GM08714 (cell line): Measurements from ENCODE around the gene ARHGAP30.
"Not testable (repeated sequence)": the region's sequence is repeated elsewhere in the genome, so short reads cannot be mapped to it uniquely, and the experiment has no call there.

Source experiments
- H3K4me3 ChIP-seq: fragments of 200-500 bp; sonication (Bioruptor generic); 2 replicates; pipeline ENCODE4 v1.5.1; 2014; ENCODE audit warnings: mild to moderate bottlenecking, low read length, inconsistent platforms
- ZNF274 ChIP-seq: IDR thresholded peaks from 2 replicates; pipeline ENCODE4 v1.6.1; 2012; ENCODE audit warnings: mild to moderate bottlenecking, low read depth, low read length

Gene ARHGAP30

DNA sequence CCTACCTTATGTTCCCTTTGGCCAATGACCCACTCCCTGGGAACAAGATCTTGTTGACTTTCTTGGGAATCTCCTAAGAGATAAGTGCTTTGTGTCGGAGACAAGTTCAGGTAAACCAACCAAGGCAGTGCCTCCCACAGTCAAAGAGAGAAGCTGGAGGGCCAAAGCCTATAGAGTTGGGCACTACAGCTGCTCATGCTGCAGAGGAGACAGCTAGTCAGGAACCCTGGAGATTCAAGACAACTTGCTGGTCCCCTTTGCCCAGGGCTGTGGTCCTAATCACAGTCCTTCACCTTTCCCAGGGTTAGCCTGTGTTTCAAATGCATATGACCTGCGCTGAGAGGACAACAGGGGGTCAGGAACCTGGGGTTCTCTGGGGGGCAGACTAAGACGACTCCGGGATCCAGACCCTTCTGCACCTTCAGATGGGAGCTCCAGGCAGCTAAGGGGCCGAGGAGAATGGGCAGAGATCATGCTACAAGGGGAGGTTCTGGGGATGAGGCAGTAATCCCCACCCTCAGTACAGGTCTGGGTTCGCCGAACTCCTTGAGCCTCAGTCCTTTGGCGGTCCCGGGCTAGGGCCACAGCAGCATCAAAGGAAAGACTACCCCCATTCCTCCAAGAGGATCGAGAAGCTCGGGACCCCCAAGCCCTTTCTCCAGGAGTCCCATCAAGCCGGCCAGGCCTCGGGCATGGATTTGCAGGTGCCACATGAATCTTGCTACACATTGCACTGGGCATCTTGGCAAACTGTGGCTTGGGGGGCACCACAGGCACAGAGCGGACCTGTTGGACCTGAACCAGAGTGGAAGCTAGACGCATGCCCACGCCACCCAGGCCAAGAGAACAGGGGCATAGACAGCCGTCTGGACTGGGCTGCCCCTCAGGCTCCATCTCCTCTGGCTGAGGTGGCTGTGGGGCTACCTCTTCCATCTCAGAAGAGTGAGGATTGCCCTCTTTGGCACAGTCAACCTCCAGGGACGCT is 22.0 kb downstream of the ARHGAP30 start:
- no peak for TF ChIP-seq ZNF274
- no peak overlapping the region for H3K4me3 ChIP-seq

DNA sequence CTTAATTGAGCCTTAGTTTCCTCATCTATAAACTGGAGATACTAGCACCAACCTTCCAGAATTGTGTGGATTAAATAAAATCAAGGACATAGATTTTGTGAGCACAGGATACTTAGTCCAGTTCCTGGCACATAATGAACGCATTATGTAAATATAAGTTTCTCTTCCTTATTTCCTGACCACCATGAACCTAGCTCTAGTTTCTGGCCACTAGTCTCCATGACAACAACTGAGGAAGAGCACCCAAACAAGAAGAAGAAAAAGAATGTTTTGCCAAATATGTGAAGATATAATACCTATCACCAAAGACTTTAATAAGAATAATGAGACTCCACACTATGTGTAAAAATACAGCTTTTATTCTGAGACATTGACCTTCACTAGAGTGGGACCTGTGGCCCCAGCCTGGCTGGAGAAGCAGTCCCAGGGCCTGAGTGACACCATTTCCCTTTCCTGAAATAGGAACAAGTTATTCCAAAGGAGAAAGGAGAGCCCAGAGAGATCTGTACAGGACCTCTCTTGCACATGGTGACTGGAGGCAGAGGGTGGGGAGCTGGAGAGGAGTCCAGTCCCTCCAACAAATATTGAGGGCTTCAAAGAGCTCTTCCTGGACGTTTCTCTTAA is 23.0 kb downstream of the ARHGAP30 start:
- H3K4me3 ChIP-seq, result peak overlapping the region; percentile 94
- no peak for TF ChIP-seq ZNF274

DNA sequence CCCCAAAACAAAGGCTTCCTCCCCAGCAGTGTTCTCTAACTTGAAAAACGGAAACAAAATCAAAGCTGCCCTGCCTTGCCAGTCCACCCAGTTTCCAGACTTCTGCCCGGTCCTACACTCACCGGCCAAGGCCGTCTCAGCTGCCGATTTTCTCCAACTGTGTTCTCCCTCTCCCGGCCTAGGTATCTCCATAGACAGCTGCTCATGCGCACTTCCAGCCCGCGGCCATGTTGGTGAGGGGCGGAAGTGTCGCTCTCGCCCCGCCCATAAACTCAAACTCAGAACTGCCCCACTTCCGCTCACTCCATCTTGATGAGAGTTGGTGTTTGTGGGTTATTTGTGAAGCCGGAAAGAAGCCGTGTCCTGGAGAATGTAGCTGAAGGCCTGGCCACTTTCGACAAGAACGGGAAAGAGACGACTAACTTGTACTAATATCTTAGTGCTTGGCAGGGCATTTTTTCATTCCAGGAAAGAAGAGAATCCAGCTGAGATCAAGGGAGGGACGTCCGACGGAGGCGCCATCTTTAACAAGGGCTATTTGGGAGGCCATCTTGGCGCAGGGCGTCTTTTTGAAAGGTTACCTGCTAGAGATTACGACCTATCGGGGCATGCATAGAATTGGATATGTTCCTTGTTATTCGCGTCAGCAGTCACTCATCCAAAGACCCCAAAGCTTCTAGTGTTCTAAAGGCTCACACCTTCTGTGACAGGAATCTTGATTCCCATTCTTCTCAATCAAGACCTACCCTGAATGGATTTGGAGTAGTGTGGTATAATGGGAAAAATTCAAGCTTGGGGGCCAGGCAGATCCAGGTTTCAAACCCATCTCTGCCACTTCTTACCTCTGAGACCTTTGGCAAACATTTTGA is 23.7 kb downstream of the ARHGAP30 start, which contains the start of gene USF1:
Gene USF1 (minus strand): TSS at position 242 of the 869 bp plus-strand sequence. CDS start 2,702 bp downstream, outside the sequence.
- TF ChIP-seq ZNF274, result no peak
- peak within 1 kb of the TSS; percentile 94 for H3K4me3 ChIP-seq

DNA sequence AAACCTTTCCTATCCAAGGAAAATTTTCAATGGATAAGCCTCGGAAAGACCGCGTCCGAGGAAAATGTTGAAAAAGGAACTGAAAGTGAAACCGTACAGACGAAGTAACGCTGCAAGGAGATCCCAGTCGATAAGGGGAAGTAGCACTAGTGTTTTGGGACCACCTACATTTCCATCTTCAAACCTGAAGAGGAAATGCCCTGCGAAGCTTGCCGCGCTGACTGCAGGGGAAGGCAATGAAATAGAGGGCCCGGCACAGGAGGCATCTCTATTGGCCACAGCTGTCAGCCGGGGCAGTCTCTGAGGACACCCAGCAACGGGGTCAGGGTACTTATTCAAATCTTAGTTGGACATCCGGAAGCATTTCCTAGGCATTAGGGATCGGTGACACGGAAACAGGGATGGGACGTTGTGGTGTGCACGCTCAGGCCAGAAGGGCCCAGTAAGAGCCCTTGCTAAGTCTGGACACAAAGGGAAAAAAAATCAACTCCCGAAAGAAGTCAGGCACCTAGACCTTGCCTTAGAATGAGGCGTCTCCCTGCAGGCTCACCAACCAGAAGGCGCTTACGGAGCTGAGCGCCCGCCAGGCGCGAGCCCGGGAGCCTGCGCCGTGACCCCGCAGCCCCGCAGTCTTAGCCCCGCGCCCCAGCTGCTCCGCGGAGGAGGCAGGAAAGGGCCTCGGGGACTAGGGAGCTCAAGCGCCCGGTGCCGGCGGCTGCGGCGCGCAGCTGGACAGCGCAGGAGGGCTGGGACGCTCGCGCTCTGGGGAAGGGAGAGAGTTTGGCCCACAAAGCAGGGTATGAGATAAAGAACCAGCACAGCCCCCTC is 24.6 kb downstream of the ARHGAP30 start:
- H3K4me3 ChIP-seq, result peak overlapping the region; percentile 94
- no peak for TF ChIP-seq ZNF274

DNA sequence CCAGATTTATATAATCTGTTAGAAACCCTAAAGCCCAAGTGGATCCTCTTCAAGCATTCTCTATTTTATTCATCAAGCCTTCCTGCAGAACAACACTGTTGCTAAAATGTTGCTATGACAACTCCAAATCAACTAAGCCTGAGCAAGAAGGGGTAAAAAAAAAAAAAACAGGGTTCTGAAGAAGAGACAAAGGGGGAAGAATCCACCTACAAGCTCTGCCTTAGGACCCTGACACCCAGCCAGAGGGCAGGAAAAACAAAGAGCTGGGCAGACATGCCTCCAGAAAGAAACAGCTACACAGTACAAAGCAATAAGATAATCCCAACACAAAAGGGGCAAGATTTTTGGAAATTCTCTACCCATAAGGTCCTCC is 25.2 kb downstream of the ARHGAP30 start:
- peak overlapping the region; percentile 94 for H3K4me3 ChIP-seq
- TF ChIP-seq ZNF274, result no peak

DNA sequence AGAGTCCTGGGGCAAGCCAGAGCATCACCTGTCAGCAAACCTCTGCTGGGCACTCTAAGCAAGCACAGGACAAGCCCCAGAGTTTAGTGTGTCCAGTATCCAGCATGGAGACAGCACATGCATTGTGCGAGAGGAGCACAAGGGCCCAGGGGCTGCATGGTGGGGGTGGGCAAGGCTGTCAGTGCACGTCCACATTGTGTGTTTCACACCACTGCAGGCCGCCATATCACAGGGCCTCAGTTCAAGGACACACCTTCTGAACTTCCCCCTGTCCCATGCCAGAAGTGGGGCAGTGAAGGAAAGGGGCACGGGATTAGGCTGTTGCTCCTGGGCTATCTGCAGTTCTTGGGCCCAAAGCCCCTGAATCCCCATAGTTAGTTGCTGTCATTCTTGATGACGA is 30.1 kb downstream of the ARHGAP30 start:
- peak overlapping the region; percentile 74; the same call in 1 of the 2 replicates for H3K4me3 ChIP-seq
- no peak for TF ChIP-seq ZNF274

DNA sequence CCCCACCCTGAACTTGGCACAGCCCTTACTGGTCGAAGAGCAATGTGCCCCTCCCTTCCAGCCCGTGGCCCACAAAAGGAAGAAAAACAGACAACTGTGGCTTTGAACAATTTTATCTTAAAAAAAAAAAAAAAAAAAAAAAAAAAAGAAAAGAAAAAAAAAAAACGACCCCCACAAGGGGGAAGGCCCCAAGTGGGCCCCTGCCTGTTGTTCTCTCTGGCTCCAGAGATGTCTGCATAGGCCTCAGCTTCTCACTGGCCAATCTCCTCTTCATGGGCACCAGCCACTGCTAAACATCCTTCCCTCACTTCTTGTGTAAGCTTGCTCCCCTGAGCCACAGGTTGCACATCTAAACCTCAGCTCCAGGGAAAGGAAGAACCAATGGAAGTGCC is 30.5 kb downstream of the ARHGAP30 start:
- H3K4me3 ChIP-seq, result peak overlapping the region; percentile 74; the same call in 1 of the 2 replicates
- TF ChIP-seq ZNF274, result no peak

DNA sequence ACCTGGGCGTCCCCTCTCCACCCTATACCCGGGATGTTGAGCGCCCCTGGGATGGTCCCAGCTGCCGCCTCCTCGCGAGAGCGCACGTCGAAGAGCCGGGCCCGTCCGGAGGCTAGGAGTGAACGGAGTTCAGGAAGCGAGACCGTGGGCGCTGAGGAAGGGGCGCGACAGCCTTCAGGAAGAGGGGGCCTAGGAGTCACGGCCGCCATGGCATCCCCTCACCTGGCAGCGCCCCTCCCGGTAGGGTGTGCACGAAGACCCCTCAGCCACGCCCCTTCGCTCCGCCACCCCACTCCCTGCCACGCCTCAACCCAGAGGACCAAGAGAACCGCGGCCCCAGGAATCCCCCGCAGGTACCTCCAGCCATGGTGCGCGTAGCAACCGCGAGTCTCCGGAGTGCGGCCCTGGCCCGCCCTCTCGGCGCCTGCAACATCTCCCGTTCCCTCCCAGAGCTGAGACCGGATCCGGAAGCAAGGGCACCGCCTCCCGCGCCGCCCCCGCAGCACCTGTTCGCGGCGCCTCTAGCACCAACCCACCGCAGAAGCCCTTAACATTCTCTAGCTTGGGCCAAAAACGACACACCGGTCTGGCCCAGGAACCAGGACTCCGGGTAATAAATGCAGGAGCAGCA is 31.1 kb downstream of the ARHGAP30 start, which contains the start of gene TSTD1:
Gene TSTD1 (minus strand): TSS at position 442 of the 631 bp plus-strand sequence. CDS start 75 bp downstream, at position 367.
- peak within 1 kb of the TSS; percentile 74 for H3K4me3 ChIP-seq
- no peak for TF ChIP-seq ZNF274

DNA sequence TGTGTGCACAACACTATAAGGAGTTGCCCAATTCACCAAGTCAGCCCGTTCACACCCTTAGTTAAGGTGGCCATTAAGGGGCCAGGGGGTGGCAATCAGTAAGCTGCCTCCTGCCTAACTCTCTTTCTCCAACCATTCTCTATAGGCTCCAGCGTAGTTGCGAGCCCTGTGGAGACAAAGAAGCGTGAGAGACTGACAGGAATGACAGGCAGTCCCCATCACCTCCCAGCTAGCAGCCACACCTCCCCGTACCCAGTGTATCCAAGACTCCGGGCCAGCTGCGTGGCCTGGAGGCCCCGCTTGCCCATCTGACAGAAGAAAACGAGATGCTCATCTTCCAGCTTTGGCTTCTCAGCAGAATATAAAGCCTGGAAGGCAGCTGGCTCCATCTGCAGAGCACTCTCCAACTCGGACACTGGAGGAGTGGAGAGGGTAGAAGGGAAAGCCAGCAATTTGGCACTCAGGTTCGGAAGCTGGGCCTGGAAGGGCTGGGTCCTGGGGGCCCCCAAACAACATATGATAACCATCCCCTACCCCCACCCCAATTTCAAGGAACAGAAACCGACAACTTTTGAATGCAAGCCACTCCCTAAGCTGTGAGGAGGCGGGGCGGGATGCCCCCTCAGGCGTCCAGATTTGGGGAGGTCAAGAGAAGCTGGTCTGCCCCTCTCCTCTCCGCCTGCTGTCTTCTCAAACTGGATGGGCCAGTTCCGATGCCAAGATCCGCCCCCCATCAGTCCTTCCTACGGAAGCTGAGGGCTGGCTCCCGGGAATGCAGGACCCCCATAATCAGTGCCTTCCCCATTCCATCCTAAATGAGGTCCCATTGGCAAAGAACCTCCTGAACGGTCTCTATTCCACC is 31.8 kb downstream of the ARHGAP30 start:
- TF ChIP-seq ZNF274, result no peak
- H3K4me3 ChIP-seq, result peak overlapping the region; percentile 74

DNA sequence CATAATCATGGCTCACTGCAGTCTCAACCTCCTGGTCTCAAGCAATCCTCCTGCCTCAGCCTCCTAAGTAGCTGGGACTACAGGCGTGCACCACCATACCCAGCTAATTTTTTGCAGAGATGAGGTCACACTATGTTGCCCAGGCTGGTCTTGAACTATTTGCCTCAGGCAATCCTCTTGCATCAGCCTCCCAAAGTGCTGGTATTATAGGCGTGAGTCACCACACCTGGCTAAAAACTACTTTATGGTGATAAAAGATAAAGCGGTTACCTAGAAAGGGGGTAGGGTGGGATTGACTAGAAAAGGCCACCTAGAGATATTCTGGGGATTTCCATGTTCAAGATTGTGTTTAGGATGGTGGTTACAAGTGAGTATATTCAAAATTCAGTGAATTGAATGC is 35.9 kb downstream of the ARHGAP30 start:
- no peak for TF ChIP-seq ZNF274

DNA sequence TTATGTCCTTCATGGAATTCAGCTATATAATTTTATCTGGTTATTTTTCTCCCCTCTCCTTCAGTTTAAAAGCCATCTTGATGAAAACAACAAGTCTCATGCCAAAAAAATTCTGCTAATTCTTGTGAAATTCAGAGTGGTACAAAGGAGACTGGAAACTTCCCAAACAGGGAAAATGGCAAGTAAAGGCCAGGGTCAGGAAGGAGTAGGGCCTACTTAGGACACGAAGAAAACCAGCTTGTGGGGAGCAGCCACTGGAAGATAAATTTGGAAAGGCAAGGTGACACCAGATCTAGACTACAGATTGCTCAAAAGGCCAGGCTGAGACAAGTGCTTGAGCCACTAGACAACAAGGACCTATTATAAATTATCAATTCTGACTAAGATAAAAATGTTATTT is 37.3 kb downstream of the ARHGAP30 start:
- no peak for TF ChIP-seq ZNF274
- no peak overlapping the region for H3K4me3 ChIP-seq

More for the DNA sequence above, 35.9 kb downstream of the ARHGAP30 start:
- no peak overlapping the region for H3K4me3 ChIP-seq

DNA sequence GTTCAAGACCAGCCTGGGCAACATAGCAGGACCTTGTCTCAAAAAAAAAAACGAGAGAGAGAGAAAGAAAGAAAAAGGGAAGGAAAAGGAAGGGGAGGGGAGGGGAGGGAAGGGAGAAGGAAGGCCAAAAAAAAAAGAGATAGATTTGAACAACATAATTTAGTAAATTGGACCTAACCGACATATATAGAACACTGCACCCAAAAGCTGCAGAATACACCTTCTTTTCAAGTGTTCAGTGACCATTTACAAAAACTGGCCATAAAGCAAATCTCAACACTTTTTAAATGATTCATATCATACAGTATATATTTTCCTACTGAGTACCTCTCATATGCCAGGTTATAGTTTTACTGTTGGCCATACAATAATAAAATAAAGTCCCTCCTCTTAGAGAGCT is 37.8 kb downstream of the ARHGAP30 start:
- no peak for TF ChIP-seq ZNF274
- no peak overlapping the region for H3K4me3 ChIP-seq

DNA sequence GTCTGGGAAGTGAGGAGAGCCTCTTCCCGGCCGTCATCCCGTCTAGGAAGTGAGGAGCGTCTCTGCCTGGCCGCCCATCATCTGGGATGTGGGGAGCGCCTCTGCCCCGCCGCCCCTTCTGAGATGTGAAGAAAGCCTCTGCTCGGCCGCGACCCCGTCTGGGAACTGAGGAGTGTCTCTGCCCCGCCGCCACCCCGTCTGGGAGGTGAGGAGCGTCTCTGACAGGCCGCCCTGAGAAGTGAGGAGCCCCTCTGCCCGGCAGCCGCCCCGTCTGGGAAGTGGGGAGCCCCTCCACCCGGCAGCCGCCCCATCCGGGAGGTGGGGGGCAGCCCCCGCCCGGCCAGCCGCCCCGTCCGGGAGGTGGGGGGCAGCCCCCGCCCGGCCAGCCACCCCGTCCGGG is 40.2 kb downstream of the ARHGAP30 start:
- H3K4me3 ChIP-seq, result not testable (repeated sequence)

DNA sequence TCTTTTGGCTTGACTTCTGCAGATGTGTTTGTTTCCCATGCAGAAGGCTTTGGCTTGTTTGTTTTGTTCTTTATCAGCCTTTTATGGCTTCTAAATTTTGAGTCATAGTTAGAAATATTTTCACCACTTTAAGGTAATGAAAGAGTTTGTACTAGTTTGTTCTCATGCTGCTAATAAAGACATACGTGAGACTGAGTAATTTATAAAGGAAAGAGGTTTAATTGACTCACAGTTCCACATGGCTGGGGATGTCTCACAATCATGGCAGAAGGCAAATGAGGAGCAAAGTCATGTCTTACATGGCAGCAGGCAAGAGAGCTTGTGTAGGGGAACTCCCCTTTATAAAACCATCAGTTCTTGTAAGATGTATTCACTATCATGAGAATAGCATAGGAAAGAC is 42.7 kb downstream of the ARHGAP30 start:
- not testable (repeated sequence) for H3K4me3 ChIP-seq

DNA sequence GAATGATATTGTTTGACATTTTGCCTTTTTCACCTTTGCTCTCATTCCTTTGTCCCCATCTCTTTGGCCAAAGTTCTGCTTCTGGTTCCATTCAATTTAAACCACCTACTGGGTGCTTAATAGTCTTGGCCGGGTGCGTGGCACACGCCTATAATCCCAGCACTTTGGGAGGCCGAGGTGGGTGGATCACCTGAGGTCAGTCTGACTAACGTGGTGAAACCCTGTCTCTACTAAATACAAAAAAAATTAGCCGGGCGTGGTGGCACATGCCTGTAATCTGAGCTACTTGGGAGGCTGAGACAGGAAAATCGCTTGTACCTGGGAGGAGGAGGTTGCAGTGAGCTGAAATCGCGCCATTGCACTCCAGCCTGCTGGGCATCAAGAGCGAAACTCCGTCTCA is 47.3 kb downstream of the ARHGAP30 start:
- not testable (repeated sequence) for H3K4me3 ChIP-seq
